ENCODE data around the gene OR10H5.

OR10H5 gene

GRCh38 chr19:15850385-15850784 is 62.9 kb downstream of the OR10H5 start:
- TF ChIP-seq OSR1 (CRISPR knock-in tag; IDR thresholded peaks at IDR 0.05) (no peak), ZFP30 (CRISPR knock-in tag; IDR thresholded peaks at IDR 0.05) (no peak), ZNF70 (CRISPR knock-in tag; IDR thresholded peaks at IDR 0.05) (no peak)
- no peak for ATAC-seq
